IPS DF 4.7 (cell line): Measurements from ENCODE around the gene OSCP1.

Experiments
- DNase-seq: peaks from one replicate; pipeline ENCODE4 v3.0.0-alpha.2; 2013; ENCODE audit warnings: low spot score; ENCODE audit errors: extremely low read depth

OSCP1 gene

DNA sequence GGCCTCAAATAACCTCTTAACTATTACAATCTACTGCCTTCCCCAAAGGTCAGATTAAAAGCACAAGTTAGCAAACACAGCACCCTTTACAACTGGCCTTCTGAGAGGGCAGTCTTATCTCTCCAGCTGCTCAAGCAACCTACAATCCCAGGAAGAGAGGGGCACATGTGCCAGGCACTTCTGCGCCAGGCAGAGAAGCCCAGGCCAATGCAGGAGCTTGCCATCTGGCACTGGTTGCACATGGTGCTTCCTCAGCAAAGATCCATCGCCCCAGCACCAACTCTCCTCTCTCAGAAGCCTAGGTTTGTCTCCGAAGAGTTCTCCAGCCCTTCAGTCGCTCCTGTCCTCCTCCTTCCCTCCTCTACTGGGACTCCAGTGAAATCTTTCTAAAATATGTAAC, 67.0 kb downstream of the OSCP1 start:
- DNase-seq: no peak

DNA sequence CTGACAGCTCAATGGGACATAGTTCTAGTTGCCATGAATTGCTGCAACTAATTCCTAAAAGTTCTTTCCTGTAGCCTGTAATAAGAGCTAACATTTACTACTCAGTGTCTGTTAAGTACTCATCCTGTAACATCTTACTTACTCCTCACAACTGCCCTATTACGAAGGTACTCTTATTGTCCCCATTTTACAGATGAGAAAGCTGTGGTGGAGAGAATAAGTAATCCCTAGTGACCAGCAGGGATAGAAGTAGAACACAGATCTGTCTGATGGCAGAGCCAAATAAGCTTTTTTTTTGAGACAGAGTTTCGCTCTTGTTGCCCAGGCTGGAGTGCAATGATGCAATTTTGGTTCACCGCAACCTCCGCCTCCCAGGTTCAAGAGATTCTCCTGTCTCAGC, 67.6 kb downstream of the OSCP1 start:
- no peak for DNase-seq

DNA sequence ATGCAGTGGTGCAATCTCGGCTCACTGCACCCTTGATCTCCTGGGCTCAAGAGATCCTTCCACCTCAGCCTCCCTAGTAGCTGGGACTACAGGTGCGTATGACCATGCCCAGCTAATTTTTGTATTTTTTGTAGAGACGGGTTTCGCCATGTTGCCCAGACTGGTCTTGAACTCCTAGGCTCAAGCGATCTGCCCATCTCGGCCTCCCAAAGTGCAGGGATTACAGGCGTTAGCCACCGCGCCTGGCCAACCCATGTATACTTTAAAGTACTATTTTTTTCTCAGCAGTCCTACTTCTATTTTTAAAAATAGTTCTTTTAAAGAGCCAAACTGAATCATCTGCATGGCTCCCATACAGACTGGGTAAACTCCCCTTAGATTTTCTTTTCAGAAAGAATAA, 68.0 kb downstream of the OSCP1 start:
- no peak for DNase-seq

DNA sequence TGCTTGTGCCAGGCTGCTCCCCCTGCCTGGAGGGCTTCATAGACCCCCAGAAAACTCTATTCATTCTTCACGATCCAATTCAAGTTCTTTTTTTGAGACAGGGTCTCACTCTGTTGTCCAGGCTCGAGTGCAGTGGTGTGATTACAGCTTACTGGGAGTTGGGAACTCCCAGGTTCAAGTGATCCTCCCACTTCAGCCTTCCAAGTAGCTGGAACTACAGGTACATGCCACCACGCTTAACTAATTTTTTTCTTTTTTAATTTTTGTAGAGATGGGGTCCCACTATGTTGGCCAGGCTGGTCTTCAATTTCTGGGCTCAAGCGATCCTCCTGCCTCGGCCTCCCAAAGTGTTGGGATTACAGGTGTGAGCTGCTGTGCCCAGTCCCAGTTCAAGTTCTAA, 68.8 kb downstream of the OSCP1 start:
- no peak for DNase-seq

DNA sequence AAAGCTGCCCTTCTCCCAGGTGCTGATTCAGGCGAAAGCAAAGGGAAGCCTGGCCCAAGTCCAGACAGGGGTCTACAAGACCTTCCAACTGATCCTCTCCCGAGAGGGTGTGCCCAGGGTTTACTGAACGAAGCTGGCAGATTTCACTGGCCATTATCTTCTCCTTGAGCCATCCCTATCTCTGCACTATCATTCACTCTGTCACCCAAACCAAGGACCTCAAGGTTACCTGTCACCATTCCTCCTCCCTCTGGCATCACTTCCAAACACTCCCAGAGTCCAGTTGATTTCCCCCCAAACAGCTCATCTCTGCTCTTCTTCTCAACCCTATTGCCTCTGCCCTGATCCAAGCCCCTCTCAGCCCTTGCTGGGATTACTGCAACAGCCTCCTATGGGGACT, 69.5 kb downstream of the OSCP1 start:
- DNase-seq: no peak

DNA sequence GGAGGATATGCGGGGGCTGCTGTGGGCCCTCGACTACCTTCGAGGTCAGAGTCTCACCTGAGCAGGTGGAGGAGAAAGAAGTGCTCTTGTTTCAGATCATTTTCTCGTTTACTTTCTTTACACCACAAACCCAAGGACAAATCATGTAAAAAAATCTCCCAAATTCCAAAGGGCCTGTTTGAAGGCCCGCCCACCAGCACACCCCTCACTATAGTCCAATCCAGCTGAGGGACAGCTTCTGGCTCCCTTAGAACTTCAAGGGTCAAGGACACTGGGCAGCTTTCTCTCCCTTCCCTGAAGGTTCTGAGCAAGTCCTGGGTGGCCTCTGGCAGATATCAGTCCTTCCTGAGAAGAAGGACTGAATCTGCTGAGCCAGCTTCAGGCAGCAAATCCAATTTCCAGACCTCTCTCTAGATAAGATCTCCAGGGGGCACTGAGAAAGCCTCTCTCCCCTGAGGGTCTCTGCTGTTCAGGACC, 70.1 kb downstream of the OSCP1 start:
- no peak for DNase-seq

DNA sequence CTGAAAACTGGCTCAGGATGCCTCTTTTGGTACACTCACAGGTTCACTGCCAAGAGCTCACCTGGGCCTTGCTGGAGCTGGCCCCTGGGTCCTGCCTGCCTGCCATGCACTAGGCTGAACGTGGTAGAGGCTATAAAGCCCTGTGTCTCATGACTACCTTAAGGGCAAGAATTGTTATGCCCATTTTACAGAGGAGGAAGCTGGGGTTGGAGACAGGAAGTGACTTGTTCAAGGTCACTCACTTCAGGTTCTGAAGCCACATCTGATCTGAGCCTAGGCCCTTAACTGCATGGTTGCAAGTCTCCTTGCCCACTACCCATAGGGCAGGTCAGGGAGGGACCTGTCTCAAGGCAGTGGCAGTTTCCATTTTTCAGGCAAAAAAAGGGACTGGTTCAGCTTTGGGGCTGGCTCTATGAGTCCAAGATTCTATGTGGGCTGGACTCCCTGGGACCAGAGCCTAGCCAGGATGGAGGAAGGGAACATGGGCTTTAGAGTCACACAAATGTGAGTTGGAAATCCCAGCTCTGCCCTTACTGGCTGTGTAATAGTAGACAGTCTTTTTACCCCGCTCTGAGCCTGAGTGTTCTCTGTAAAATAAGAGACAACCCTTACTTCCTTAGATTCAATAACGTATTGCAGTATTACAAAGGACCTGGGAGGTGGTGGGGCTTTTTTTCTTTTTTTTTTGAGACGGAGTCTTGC, 72.3 kb downstream of the OSCP1 start:
- DNase-seq: no peak

DNA sequence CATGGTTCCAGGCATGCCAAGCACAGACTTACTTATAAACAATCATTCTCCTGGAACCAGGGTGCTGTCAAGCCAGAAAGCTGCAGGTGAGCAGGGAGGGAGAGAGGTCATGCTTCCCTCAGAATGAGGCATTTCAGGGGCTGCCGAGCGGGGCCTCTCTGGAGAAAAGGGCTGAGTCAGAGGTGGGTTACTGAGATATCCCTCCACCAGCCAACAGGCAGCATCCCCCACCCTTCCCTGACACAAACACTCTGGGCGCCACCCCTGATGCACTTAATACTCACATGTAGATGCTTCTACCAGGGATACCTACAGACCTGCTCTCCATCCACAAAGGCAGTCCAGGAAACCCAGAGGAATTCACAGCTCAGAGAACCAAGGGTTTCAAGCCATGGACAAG, 77.6 kb downstream of the OSCP1 start:
- no peak for DNase-seq

DNA sequence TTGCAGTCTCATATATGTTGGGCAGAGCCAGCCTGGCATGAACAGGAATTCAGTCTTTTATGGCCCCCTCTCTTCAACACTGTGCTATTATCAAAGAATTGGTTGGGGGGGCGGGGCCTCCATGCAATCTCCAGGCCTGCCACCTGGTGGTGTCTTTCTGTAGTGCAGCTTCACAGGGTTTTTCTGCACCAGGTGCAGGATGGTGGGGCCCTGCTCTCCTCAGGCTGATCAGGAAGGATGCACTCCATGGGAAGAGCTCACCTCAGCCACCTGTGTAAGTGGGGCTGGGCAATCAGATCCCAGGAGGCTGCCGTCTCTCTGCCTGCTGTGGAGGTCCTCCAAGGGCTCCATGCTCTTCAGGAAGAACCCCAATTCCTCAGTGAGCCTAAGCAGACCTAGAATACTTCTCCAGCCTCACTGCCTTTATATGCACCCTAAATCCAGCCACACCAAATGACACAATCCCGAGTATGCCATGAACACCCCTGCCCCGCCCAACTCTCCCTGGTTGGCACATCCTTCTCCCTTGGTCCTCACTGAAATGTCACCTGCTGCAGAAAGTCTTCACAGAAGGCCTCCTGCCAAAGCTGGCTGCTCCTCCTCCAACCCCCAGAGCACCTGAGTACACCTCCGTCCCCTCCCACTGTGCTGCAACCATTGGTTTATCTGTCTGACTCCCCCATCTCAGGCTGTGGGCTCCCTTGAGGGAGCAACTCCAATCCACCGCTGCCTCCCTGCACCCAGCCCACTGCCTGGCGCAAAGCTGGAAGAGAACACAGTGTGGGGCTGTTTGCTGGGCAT, 81.0 kb downstream of the OSCP1 start:
- no peak for DNase-seq
